ENCODE data around the gene LRRC17.

LRRC17 gene

DNA sequence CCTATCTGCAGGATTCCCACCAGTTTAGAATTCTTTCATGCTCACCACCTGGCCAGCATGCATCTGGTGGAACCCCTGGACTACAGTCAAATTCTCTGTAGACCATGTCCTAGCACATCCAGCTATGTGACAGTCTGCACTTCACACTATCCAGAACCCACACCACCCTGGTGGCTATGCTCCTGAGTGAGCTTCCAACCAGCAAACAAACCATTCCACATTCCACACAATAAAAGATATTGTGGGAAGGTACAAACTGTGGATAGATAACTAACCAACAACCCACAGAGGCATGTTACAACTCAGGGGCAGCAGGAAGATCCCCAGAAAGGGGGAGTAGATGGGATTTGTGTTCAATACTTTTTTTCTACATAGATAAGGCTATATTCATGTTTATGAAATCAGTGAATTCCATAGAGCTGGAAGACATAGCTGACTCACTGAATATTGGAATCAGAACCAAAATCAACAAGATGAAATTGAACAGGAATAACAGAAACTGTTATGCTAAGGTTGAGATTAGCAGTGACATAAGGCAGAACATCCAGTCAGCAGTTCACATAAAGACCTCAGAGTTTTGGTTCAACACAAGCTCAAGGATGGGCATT is 72.5 kb downstream of the LRRC17 start:
- DNase-seq (ENCODE audit: low read depth in 2 of 2): no peak

DNA sequence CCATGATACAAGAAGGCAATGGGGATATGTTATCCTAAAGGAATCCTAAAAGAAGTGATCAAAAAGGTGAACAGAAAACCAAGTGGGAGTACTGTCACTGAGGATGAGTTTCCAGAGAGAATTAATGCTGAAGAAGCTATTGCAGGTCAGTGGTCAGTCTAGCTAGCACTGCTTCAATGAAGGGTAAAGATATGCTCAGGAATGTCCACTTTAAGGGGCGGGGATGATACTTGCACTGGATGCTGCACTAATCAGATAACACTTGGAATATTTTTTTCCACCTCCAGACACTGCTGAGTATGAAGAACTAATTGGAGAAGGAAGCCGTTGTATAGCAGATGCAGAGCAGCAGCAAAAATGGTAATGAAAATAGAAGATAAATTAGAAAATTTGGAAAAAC is 75.3 kb downstream of the LRRC17 start:
- no peak for DNase-seq (ENCODE audit: low read depth in 2 of 2)

DNA sequence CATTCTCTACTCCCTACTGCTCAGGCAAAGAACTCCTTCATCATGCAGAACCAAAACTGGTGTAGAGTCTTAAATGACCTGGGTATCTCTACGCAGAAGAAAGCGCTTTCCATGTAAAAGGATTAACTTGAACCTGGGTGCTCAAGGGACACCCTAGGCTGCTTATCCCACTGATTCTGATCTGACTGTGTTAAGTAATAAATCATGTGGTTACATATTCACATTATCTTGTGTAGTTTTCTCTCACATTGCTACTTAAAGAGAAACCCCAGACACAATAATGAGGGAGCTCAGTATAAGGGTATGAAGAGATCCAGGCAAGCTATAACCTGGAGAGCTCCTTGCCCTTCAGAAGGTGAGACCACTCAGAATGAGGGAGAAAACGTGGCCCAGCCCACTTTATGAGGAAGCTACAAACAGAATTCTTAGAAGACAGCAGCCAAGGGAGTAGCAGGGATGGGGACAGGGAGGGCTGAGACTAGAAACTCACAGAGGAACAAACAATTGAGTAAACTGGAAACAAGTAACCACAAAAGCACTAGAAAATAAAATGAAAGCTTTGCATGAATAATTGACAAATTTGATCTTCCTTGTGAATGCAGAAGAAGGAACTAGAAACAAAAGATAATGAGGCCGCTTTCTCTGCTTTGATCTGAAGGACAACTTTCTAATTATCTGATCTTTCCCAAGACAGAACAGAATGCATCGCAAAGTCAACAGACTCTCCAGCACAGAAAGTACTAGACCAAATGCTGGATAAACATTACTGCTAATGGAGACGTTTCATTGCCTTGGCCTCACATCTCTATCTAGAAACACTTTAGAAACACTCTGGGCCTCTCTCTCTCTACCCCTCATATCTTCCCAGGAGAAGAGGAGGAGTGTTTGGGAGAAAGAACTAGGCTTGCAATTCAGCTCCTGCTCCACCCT is 76.1 kb downstream of the LRRC17 start:
- no peak for DNase-seq (ENCODE audit: low read depth in 2 of 2)

DNA sequence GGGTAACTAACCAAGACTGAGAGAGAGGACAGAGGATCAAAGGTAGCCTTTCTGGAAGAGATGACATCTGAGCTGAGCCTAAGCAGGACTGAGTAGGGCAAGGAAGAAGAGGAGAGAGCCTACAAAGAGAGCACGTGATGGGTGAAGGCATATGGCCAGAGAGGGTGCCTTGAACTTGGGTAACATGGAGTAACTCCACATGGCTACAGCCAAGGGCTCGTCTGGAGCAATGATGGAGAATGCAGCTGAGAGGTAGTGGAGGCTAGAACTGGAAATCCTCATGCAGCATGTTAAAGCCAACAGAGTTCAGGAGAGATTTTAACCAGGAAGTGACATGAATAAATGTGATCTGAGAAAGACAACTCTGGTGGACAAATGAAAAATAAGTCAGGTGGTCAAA is 77.8 kb downstream of the LRRC17 start:
- DNase-seq (ENCODE audit: low read depth in 2 of 2): no peak

DNA sequence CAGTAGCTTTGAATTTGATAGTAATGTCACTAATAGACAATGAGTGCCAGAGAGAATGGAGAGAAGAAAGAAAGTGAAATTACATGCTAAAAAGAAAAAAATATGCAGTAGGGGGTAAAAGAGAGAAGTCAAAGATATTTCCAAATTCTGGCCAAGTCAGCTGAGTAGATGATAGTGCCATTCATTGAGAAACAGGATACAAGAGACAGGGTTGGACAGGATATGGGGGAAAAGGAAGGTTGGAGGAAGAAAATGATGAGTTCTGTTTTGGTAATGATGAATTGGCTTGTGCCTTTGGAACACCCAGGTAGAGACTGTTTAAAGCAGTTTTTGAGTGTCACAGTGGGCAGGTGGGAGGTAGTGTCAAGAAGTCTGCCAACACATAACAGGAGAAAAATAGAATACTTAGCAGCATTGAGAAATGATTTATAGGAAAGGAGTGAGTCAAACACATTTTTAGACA is 78.3 kb downstream of the LRRC17 start:
- DNase-seq (ENCODE audit: low read depth in 2 of 2): no peak

DNA sequence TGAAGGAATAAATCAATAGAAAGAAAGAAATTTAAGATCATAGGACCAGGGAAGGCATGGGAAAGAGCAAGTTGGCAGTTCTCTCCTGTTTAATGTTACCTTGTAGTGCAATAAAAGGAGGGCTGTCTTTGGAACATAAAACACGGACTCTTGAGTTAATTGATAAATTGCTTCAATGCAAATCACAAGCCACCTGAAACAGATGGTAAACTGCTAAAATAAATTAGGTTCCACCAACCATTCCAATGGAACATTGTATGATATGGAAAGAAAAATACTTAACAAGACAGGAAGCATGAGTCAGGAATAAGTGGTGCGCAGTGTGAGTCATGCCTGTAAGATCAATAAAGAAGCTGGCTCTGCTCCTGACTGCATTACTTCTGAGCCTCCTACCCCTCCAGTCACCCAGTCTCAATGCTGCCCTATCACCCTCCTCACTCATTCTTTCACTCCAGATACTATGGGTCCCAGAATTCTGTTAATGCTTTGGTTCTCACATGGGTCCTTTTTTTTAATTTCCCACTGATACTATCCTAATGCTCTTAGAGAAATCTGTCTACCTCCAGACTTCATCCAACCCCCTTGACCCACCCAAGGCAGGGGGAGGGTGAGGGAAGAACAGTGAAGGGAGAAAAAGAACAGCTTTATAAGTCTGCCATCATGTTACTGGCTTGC is 78.9 kb downstream of the LRRC17 start:
- DNase-seq (ENCODE audit: low read depth in 2 of 2): no peak

DNA sequence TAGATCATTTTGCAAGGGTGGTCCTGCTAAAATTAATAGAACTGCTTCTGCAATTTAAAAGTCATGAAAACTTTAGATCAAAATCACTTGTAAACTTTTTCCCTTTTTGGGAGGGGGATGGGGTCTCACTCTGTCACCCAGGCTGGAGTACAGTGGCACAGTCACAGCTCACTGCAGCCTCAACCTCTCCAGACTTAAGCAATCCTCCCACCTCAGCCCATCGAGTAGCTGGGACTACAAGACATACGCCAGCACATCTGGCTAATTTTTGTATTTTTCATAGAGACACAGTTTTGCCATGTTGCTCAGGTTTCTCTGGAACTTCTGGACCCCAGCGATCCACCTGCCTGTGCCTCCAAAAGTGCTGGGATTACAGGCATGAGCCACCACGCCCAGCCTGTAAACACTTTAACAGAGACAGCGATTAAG is 79.7 kb downstream of the LRRC17 start:
- no peak for DNase-seq (ENCODE audit: low read depth in 2 of 2)

DNA sequence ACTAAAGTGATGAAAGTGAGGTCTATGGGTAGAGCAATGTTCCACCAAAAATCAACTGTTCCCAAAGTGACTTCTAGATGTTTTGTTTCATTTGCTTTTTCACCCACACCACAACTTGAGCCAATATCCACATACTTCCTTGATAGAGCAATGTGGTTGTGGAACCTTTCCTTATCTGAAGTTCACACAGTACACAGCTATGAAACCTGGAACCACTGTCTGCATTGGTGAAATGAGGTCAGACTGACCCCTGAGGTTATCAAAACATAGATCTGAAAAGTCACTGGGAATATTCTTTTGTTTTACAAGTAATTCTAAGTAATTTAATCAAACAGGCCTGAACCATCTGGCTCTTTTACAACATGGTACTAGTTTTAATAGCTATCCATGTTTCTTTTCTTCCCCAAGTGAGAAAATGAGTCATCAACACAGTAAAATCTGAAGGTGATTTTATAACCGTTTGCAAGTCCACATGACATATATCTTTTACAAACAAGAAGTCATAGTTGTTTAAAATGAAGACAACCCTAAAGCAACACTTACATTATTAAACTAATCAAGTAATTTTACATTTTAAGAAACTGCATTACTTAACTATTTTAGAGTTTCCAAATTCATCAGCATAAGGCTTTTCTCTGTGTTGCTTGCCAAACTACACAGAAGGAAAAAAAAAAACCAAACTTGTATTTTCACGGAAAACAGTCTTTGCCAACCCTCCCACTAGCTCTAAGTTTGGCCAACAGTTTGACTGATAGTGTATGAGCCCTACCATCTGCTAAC is 80.3 kb downstream of the LRRC17 start:
- DNase-seq (ENCODE audit: low read depth in 2 of 2): no peak

DNA sequence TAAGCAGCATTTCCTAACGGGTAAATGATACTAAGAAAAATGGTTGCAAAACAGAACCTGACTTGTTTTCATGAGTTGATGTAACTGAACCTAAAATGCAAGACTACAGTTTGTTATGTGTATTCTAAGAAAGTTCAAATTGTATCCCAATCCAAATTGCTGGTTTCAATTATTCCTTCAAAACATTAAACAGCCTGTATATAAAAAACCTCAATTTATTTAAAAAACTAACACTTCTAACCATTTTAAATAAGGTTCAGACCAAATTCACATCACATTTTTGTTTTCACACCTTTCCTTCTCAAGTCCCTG is 80.9 kb downstream of the LRRC17 start:
- no peak for DNase-seq (ENCODE audit: low read depth in 2 of 2)

DNA sequence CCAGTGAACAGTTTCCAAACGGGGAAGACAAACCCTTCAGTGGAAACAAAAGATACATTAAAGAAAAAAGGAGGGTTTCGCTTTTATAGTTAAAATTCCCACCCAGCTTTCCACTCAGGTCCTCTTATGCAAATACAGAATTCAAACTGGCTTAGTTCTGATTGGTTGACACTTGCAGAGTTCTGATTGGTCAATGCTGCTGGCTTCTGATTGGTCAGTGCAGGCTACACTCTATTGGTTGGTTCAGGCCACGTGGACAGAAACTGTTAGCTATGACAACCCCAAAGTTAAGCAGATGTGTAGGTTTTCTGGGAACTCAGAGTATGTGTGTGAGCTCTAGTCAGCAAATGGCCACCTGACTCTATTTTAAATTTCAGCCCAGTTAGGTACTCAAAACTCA is 81.8 kb downstream of the LRRC17 start:
- DNase-seq (ENCODE audit: low read depth in 2 of 2): no peak
